Gastrocnemius medialis (tissue), 4 donors: ENCODE measurements around the gene LRMDA.

ENCODE experiments used
- POLR2A ChIP-seq, 2 donors: fragments of 450-650 bp; IDR thresholded peaks; one replicate each; pipeline ENCODE4 v1.6.1; 2017; ENCODE audit warnings: antibody characterized with exemption in 2 of 2, mild to moderate bottlenecking in 2 of 2, moderate library complexity in 2 of 2
- TF ChIP-seq, protein P1 (sequence below), 5 experiments: fragments of 450-650 bp in 3 of 5; fragments of 200-600 bp in 2 of 5; sonication (generic) in 2 of 5; IDR thresholded peaks in 4 of 5; conservative IDR thresholded peaks in 1 of 5; 1 replicate in 4 of 5; 2 replicates in 1 of 5; pipeline ENCODE4 v1.5.1; 2016 to 2019; ENCODE audit warnings: antibody characterized with exemption in 5 of 5, mild to moderate bottlenecking in 3 of 5, moderate library complexity in 3 of 5

- no peak for TF ChIP-seq POLR2A (IDR thresholded peaks at IDR 0.05)
- TF ChIP-seq, protein P1, sequence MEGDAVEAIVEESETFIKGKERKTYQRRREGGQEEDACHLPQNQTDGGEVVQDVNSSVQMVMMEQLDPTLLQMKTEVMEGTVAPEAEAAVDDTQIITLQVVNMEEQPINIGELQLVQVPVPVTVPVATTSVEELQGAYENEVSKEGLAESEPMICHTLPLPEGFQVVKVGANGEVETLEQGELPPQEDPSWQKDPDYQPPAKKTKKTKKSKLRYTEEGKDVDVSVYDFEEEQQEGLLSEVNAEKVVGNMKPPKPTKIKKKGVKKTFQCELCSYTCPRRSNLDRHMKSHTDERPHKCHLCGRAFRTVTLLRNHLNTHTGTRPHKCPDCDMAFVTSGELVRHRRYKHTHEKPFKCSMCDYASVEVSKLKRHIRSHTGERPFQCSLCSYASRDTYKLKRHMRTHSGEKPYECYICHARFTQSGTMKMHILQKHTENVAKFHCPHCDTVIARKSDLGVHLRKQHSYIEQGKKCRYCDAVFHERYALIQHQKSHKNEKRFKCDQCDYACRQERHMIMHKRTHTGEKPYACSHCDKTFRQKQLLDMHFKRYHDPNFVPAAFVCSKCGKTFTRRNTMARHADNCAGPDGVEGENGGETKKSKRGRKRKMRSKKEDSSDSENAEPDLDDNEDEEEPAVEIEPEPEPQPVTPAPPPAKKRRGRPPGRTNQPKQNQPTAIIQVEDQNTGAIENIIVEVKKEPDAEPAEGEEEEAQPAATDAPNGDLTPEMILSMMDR (IDR thresholded peaks at IDR 0.05 in 4 of 5, conservative IDR thresholded peaks at IDR 0.05 in 1 of 5), result no peak
These were observed 520.7 kb downstream of the LRMDA start for GRCh38 chr10:75952093-75952492.
